NCI-H1105 treated with DMSO at 0.1 percent for 48 hours (cell line): Measurements from ENCODE around the gene CREBZF.
"Not testable (repeated sequence)": the region's sequence is repeated elsewhere in the genome, so short reads cannot be mapped to it uniquely, and the experiment has no call there.

Experiments
- DNase-seq: peaks from one replicate; lab custom pipeline; 2025; lab: John Stamatoyannopoulos, UW

CREBZF gene

GRCh38 chr11:85626496-85626895 is 38.4 kb downstream of the CREBZF start:
- DNase-seq = peak; percentile 71

GRCh38 chr11:85620256-85620655 is 44.7 kb downstream of the CREBZF start:
- no peak for DNase-seq

- no peak for DNase-seq
These were observed 45.4 kb downstream of the CREBZF start for GRCh38 chr11:85619499-85619898.

- not testable (repeated sequence) for DNase-seq
These were observed 53.3 kb downstream of the CREBZF start for GRCh38 chr11:85611643-85612042.
